Fibroblast of peridontal ligament (primary cell): ENCODE measurements around the gene LRIG3.
"Not testable (repeated sequence)": the region's sequence is repeated elsewhere in the genome, so short reads cannot be mapped to it uniquely, and the experiment has no call there.

Experiments used
- DNase-seq: peaks from one replicate; pipeline ENCODE4 v3.0.0-alpha.2; 2010; ENCODE audit errors: extremely low read depth

LRIG3 gene, protein sequence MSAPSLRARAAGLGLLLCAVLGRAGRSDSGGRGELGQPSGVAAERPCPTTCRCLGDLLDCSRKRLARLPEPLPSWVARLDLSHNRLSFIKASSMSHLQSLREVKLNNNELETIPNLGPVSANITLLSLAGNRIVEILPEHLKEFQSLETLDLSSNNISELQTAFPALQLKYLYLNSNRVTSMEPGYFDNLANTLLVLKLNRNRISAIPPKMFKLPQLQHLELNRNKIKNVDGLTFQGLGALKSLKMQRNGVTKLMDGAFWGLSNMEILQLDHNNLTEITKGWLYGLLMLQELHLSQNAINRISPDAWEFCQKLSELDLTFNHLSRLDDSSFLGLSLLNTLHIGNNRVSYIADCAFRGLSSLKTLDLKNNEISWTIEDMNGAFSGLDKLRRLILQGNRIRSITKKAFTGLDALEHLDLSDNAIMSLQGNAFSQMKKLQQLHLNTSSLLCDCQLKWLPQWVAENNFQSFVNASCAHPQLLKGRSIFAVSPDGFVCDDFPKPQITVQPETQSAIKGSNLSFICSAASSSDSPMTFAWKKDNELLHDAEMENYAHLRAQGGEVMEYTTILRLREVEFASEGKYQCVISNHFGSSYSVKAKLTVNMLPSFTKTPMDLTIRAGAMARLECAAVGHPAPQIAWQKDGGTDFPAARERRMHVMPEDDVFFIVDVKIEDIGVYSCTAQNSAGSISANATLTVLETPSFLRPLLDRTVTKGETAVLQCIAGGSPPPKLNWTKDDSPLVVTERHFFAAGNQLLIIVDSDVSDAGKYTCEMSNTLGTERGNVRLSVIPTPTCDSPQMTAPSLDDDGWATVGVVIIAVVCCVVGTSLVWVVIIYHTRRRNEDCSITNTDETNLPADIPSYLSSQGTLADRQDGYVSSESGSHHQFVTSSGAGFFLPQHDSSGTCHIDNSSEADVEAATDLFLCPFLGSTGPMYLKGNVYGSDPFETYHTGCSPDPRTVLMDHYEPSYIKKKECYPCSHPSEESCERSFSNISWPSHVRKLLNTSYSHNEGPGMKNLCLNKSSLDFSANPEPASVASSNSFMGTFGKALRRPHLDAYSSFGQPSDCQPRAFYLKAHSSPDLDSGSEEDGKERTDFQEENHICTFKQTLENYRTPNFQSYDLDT

GRCh38 chr12:58920102-58920960 lies at the start of gene LRIG3:
Gene LRIG3 (minus strand): TSS chr12:58920504. CDS start chr12:58920235, 269 bp downstream.
- peak; percentile 88 for DNase-seq

DNA sequence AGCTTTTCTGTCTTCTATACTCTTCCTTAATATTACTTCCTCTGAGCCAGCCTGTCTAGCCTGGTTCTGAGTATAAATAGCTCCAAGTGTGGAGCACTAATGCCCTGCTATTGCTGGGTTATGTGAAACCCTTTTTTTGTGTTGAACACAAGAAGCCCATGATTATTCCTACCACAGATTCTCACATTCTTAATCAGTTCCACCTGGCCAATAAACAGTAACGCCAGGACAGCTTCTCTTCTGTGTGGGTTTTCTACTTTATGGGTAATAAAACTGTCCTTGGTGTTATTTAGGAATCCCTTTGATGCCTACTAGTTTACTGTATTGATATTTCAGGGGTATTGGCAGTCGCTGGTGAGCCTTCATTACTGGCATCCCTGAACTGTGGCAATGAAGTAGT lies 48.9 kb upstream of the LRIG3 start:
- DNase-seq: no peak

DNA sequence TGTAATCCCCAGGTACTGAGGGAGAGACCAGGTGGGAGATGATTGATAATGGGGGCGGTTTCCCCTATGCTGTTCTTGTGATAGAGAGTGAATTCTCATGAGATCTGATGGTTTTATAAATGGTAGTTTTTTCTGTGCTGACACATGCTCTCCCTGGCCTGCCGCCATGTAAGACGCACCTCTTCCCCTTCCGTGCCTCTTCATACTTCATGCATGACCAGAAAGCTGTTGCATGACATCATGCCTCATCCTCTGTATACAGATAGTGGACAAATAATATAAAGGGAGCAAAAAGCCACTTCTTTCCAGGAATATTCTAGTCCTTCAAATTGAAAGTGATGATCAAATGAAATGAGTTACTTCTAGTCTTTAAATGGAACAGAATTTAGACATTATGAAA lies 47.3 kb upstream of the LRIG3 start:
- peak; percentile 54 for DNase-seq

- DNase-seq: peak; percentile 43
These were observed 46.6 kb upstream of the LRIG3 start for GRCh38 chr12:58966939-58967338.

DNA sequence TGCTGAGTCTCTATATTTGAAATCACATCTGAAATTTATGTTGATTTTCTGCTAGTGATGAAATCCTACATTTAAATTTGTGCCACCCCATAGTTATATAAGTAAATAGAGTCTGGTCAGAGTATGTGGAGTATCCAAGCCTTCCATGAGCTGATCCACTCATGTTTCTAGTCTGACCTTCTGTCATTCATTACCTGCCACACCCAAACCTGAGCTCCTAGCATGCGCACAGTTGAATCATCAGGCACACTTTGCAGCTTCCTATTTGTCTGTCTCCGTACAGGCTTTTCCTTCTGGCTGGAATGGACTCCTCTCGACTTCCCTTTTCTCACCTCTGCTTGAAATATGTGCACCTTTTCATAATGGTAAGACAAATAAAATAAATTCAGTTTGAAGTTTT lies 45.3 kb upstream of the LRIG3 start:
- no peak for DNase-seq

DNA sequence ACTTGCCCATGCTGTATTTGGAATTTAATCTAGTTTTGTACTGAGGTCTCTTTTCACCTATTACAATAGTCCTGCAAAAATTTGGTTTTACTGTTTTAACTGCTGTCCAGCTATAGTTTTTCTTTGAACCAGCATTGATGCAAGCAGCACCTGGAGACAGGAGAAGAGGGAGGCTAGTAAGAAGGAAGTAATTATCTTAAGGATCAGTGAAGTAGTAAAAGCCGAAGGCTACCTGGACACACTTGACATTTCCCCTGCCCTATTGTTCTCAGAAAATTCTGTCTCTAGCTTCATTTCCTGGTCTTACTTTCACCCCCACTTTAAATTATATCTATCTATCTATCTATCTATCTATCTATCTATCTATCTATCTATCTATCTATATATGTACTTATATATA lies 43.5 kb upstream of the LRIG3 start:
- DNase-seq: no peak

- no peak for DNase-seq
These were observed 41.6 kb upstream of the LRIG3 start for GRCh38 chr12:58961906-58962305.

DNA sequence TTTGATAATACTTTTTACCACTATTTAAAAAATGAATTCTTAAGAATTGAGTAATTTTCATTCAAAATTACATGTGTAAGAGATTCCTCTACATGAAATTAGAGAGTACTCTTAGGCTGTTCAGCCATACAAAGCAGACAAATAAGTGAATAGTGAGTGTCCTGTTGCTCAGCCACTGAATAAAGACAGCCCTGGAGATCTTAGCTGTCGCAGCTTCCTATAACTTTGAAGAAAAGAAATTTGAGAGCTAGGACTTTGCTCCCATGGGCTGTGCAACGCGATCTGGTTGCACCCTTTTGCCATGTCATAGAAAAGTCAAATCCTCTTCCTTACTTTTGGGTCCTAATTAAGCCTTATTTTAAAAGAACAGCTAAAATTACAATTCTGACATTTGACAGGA lies 40.9 kb upstream of the LRIG3 start:
- DNase-seq: no peak

- DNase-seq: no peak
These were observed 39.5 kb upstream of the LRIG3 start for GRCh38 chr12:58959639-58960300.

DNA sequence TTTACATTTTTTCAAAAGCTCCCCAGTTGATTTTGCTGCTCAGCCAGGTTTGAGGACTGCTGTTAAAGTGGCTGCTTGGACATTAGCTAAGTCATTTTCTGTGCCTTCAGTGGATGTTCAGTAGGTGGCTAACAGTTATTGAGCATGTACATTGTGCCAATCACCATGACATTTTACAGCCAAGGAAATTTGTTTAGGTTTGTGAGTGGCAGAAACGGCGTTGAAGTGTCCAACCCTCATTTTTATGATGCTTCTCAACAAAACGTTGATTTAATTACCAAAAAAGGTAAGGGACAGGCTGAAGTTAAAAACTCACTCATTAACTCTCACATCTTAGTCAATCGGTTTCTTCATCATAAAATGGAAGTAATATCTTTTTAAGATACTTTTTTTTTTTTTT lies 37.0 kb upstream of the LRIG3 start:
- no peak for DNase-seq

GRCh38 chr12:58955849-58956248 lies 35.5 kb upstream of the LRIG3 start:
- DNase-seq: no peak

GRCh38 chr12:58954002-58954401 lies 33.7 kb upstream of the LRIG3 start:
- no peak for DNase-seq

GRCh38 chr12:58950739-58951100 lies 30.4 kb upstream of the LRIG3 start:
- no peak for DNase-seq

DNA sequence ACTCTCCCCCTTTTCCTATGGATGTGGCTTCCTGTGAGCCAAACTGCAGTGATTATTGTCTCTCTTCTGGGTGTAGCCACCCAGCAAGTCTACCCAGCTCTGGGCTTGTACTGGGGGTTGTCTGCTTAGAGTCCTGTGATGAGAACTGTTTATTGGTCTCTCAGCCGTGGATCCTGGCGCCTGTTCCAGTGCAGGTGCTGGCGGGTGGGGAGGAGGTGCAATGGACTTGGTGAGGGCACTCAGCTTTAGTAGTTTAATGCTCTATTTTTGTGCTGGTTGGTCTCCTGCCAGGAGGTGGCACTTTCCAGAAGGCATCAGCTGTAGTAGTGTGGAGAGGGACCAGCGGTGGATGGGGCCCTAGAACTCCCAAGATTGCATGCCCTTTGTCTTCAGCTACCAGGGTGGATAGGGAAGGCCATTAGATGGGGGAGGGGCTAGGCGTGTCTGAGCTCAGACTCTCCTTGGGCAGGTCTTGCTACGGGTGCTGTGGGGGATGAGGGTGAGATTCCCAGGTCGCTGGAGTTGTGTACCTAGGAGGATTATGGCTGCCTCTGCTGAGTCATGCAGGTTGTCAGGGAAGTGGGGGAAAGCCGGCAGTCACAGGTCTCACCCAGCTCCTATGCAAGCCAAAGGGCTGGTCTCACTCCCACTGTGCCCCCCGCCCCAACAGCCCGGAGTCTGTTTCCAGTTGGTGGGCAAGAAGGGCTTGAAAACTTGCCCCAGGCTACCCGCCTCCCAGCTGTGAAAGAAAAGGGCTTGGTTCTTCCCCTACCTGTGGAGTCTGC lies 29.8 kb upstream of the LRIG3 start:
- not testable (repeated sequence) for DNase-seq

DNA sequence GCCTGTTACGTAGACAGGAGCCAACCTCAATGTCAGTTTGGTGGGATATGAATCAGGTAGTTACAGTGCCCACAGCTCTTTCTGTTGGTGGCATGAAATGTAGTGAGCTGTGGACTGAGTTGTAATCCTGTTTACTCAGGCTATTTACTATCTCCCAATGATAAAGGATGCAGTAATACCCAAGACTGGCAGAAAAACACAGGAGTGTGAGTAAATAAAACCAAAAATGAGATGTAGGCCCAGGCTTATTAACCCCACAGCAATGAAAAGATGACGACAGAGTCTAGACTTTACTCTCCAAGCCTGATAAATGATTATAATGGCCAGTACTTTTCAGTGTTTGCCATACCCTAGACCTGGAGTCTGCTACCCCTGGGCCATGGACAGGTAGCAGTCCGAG lies 22.8 kb upstream of the LRIG3 start:
- DNase-seq: no peak

- DNase-seq: no peak
These were observed 22.0 kb upstream of the LRIG3 start for GRCh38 chr12:58942345-58942744.

DNA sequence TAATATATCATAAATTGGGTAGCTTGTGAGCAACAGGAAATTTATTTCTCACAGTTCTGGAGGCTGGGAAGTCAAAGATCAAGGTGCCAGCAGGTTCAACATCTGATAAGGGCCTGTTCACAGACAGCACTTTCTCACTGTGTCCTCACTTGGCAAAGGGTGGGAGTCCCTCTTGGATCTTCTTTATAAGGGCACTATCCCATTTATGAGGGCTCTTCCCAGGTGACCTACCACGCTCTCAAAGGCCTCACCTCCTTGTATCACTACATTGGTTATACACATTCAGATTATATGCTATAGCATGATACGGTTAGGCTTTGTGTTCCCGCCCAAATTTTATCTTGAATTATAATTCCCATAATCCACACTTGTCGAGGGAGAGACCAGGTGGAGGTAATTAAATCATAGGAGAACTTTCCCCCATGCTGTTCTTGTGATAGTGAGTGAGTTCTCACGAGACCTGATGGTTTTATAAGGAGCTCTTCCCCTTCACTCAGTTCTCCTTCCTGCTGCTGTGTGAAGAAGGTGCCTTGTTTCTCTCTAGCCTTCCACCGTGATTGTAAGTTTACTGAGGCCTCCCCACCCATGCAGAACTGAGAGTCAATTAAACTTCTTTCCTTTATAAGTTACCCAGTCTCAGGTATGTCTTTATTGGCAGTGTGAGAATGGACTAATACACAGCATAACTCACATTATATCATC lies 19.2 kb upstream of the LRIG3 start:
- DNase-seq: no peak

GRCh38 chr12:58938440-58938839 lies 18.1 kb upstream of the LRIG3 start:
- no peak for DNase-seq

- no peak for DNase-seq
These were observed 14.2 kb upstream of the LRIG3 start for GRCh38 chr12:58934528-58934927.
